Suppressor macrophage treated with lipopolysaccharide for 1 hour (primary cell): ENCODE data around the gene OGFR.

Experiments
- DNase-seq, 3 donors: peaks; one replicate each; pipeline ENCODE4 v3.0.0-alpha.2; 2020 to 2022

The OGFR gene

GRCh38 chr20:62770111-62770910, 34.3 kb upstream of the OGFR start:
- no peak for DNase-seq

GRCh38 chr20:62770916-62771315, 33.7 kb upstream of the OGFR start:
- DNase-seq = no peak

GRCh38 chr20:62771396-62772102, 33.1 kb upstream of the OGFR start:
- no peak for DNase-seq

- DNase-seq = no peak
Observed at GRCh38 chr20:62772103-62772611, 32.5 kb upstream of the OGFR start.

- DNase-seq = no peak
Observed at GRCh38 chr20:62772619-62772989, 32.0 kb upstream of the OGFR start.

- no peak for DNase-seq
Observed at GRCh38 chr20:62772990-62773844, 31.4 kb upstream of the OGFR start.

GRCh38 chr20:62773845-62774714, 30.6 kb upstream of the OGFR start:
- DNase-seq = no peak

- peak; percentile 58 to 70 (median 70) for DNase-seq
Observed at GRCh38 chr20:62774762-62775161, 29.9 kb upstream of the OGFR start.

- DNase-seq = no peak
Observed at GRCh38 chr20:62775206-62775605, 29.4 kb upstream of the OGFR start.

- DNase-seq = no peak
Observed at GRCh38 chr20:62776035-62776691, 28.5 kb upstream of the OGFR start.

- no peak for DNase-seq
Observed at GRCh38 chr20:62776692-62777527, 27.7 kb upstream of the OGFR start.

- no peak for DNase-seq
Observed at GRCh38 chr20:62777528-62777830, 27.2 kb upstream of the OGFR start.

- DNase-seq = no peak
Observed at GRCh38 chr20:62778058-62778457, 26.6 kb upstream of the OGFR start.

- DNase-seq = no peak
Observed at GRCh38 chr20:62778601-62779416, 25.8 kb upstream of the OGFR start.

GRCh38 chr20:62779417-62779685, 25.3 kb upstream of the OGFR start:
- no peak for DNase-seq

- DNase-seq = no peak
Observed at GRCh38 chr20:62780204-62780603, 24.4 kb upstream of the OGFR start.

GRCh38 chr20:62780696-62781095, 23.9 kb upstream of the OGFR start:
- no peak for DNase-seq

GRCh38 chr20:62782149-62782892, 22.3 kb upstream of the OGFR start:
- DNase-seq = no peak

- DNase-seq = no peak
Observed at GRCh38 chr20:62782893-62783278, 21.7 kb upstream of the OGFR start.

- DNase-seq = no peak
Observed at GRCh38 chr20:62784497-62784896, 20.1 kb upstream of the OGFR start.
